Keratinocyte (primary cell): Measurements from ENCODE around the gene TSKU. TPM values are rescaled to one million over a fixed set of nuclear protein-coding genes. Genes with fewer than 3 reads are reported as not detected.
A peak's percentile ranks its signal among the peaks of the same experiment; 100 is the strongest.

Experiments used
- DNase-seq: peaks from one replicate; pipeline ENCODE4 v3.0.0-alpha.2; 2011; ENCODE audit warnings: low read depth, missing footprints, low spot score
- FAIRE-seq: peaks from 2 replicates; lab custom pipeline; 2011; peaks lifted over from hg19 to GRCh38; lab: Jason Lieb, UNC
- H2AFZ ChIP-seq: 2 replicates; pipeline ENCODE4 v1.6.0; 2012; ENCODE audit warnings: low read length, control low read depth, inconsistent platforms; ENCODE audit not compliant: control insufficient read depth
- H3K27ac ChIP-seq: 2 replicates; pipeline ENCODE4 v1.5.1; 2011; ENCODE audit warnings: low read length; ENCODE audit not compliant: control insufficient read depth, insufficient read depth
- H3K27me3 ChIP-seq: 3 replicates; pipeline ENCODE4 v1.6.0; 2011; ENCODE audit warnings: low read length; ENCODE audit not compliant: control insufficient read depth, insufficient read depth; ENCODE audit errors: extremely low read depth
- H3K36me3 ChIP-seq, 2 experiments: 2 replicates in 1 of 2; 3 replicates in 1 of 2; pipeline ENCODE4 v1.5.1; 2011; ENCODE audit warnings: low read length in 2 of 2, mild to moderate bottlenecking in 1 of 2; ENCODE audit not compliant: control insufficient read depth in 2 of 2, insufficient read depth in 2 of 2; ENCODE audit errors: extremely low read depth in 1 of 2
- H3K4me1 ChIP-seq: 3 replicates; pipeline ENCODE4 v1.5.1; 2011; ENCODE audit warnings: low read length; ENCODE audit not compliant: control insufficient read depth, insufficient read depth; ENCODE audit errors: extremely low read depth
- H3K4me2 ChIP-seq: 3 replicates; pipeline ENCODE4 v1.6.0; 2011; ENCODE audit warnings: low read depth, low read length; ENCODE audit not compliant: control insufficient read depth, insufficient read depth; ENCODE audit errors: extremely low read depth
- H3K4me3 ChIP-seq, 3 experiments: fragments of 200-600 bp in 1 of 3; sonication (generic) in 1 of 3; 2 replicates in 2 of 3; 3 replicates in 1 of 3; pipeline ENCODE4 v1.5.1; 2011 to 2016; ENCODE audit warnings: low read length in 3 of 3, mild to moderate bottlenecking in 3 of 3, control low read depth in 2 of 3, inconsistent platforms in 1 of 3, low read depth in 1 of 3, mixed read lengths in 1 of 3, mixed run types in 1 of 3, moderate library complexity in 1 of 3; ENCODE audit not compliant: control insufficient read depth in 2 of 3, insufficient read depth in 2 of 3; ENCODE audit errors: extremely low read depth in 1 of 3
- H3K79me2 ChIP-seq: 2 replicates; pipeline ENCODE4 v1.6.0; 2012; ENCODE audit warnings: low read length; ENCODE audit not compliant: control insufficient read depth, insufficient read depth
- H3K9ac ChIP-seq: 3 replicates; pipeline ENCODE4 v1.6.0; 2011; ENCODE audit warnings: low read length; ENCODE audit not compliant: control insufficient read depth, insufficient read depth; ENCODE audit errors: extremely low read depth
- H3K9me1 ChIP-seq: 3 replicates; pipeline ENCODE4 v1.6.0; 2011; ENCODE audit warnings: low read length; ENCODE audit not compliant: control insufficient read depth, insufficient read depth; ENCODE audit errors: extremely low read depth
- H3K9me3 ChIP-seq: 2 replicates; pipeline ENCODE4 v1.5.1; 2012; ENCODE audit warnings: low read depth, low read length; ENCODE audit not compliant: control insufficient read depth
- H4K20me1 ChIP-seq: 3 replicates; pipeline ENCODE4 v1.6.0; 2011; ENCODE audit warnings: low read length; ENCODE audit not compliant: control insufficient read depth, insufficient read depth; ENCODE audit errors: extremely low read depth
- CTCF ChIP-seq, 3 experiments: IDR thresholded peaks in 1 of 3; conservative IDR thresholded peaks in 1 of 3; optimal IDR thresholded peaks in 1 of 3; 2 replicates in 2 of 3; 3 replicates in 1 of 3; pipeline versions ENCODE3 to v1.5.1; 2011; ENCODE audit warnings: low read length in 3 of 3, mild to moderate bottlenecking in 3 of 3, moderate library complexity in 2 of 3, control low read depth in 1 of 3, inconsistent platforms in 1 of 3; ENCODE audit not compliant: insufficient read depth in 2 of 3; ENCODE audit errors: extremely low read depth in 1 of 3
- EZH2 ChIP-seq: IDR thresholded peaks from one replicate; pipeline ENCODE4 v1.6.1; 2012; ENCODE audit warnings: inconsistent platforms, mild to moderate bottlenecking, low read length, moderate library complexity
- dilution Hi-C: fragments of 300-500 bp; cut with MboI; formaldehyde crosslinking; loops from one replicate; pipeline ENCODE4 v1.7.0; 2020; ENCODE audit warnings: low sequenced_read_pairs; ENCODE audit not compliant: extremely low pct_ligation_motif_present
- polyA plus RNA-seq, 5 experiments: library from polyadenylated mRNA; depleted of rRNA in 3 of 5; stranded (reverse) in 3 of 5; stranded (forward) in 1 of 5; unstranded in 1 of 5; fragments of >200 nt; gene quantifications; 1 replicate in 1 of 5; 2 replicates in 3 of 5; 3 replicates in 1 of 5; pipeline versions ENCODE4 v1.2.1 to v1.2.3, GENCODE V29; 2011 to 2012; ENCODE audit warnings: missing spikeins in 2 of 5, low read depth in 1 of 5, low replicate concordance in 1 of 5

The TSKU gene
- polyA plus RNA-seq, 1 donor (not counting 4 experiments of a cell fraction or from before 2014, with no cell fraction given), result 22.8 TPM

DNA sequence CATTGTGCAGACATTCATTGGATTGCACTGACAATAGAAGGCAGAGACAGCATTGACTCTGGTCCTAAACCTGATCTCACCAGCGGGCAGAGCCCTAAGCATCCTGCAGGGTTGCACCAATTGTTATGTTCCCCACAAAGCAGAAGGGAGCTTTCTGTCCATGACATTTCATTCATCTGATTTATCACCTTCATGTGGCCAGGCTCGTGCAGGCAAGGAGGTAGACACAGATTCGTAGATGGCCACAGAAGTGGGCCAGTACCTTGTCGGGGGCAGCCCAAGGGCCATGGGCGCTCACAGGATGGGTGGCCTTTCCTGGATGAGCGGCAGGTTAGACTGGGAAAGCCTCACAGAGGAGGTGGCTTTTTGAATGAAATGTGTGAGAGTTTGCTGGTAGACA is 2.9 kb downstream of the TSKU start:
- peaks cover 70% of the 10 kb centered on the region for H3K4me1 ChIP-seq
- H3K9me3 ChIP-seq, result no peaks in the 10 kb centered on the region
- peak overlapping the region in 1 of 3 experiments; percentile 9 for H3K4me3 ChIP-seq
- H3K9me1 ChIP-seq, result peaks cover 16% of the 10 kb centered on the region
- FAIRE-seq (no peak), DNase-seq (no peak)
- no peak overlapping the region for H2AFZ ChIP-seq
- H3K27me3 ChIP-seq, result no peaks in the 10 kb centered on the region
- TF ChIP-seq CTCF (optimal IDR thresholded peaks at IDR 0.05 in 1 of 3, IDR thresholded peaks at IDR 0.05 in 1 of 3, conservative IDR thresholded peaks at IDR 0.05 in 1 of 3; ENCODE audit: extremely low read depth in 1 of 3, insufficient read depth in 2 of 3, low read length in 3 of 3) (no peak), EZH2 (no peak)
- H3K36me3 ChIP-seq, result peaks cover 2 to 20% of the 10 kb centered on the region in 2 experiments
- peaks cover 65% of the 10 kb centered on the region for H3K79me2 ChIP-seq
- H3K9ac ChIP-seq, result no peak overlapping the region
- H3K4me2 ChIP-seq, result peak overlapping the region; percentile 89
- H4K20me1 ChIP-seq, result peaks cover 27% of the 10 kb centered on the region
- H3K27ac ChIP-seq, result no peak overlapping the region
- dilution Hi-C loops, result no loop called here

DNA sequence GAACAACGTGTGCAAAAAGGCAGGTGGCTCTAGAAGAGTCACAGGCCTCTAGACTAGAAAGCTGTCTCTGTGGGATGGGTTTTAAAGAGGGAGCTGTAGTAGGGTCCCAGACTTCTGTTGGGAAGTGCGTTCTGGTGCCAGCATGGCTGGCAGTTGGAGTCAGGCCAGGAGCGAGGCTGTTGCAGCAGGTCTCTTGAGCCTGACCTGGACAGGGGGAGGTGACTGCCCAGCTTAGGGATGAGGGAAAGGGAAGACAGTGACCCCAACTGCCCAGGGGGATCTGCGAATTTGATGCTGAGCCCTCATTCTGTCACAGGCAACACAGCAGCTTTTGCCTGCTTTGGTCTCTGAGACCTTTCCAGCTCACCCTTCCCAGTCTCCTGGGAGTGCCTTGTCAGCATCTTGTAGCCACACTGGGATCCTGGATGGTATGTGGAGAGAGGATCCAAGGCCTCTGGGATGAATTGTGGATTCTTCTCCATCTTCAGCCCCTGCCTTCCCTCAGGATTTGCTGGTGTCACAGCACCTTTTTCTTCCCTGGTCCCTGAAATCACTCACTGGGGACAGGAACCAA is 3.4 kb downstream of the TSKU start:
- H3K79me2 ChIP-seq, result peaks cover 70% of the 10 kb centered on the region
- peaks cover 18% of the 10 kb centered on the region for H3K9me1 ChIP-seq
- H3K4me3 ChIP-seq, result no peak overlapping the region
- no peak for FAIRE-seq
- H3K9me3 ChIP-seq, result no peaks in the 10 kb centered on the region
- TF ChIP-seq EZH2 (no peak), CTCF (optimal IDR thresholded peaks at IDR 0.05 in 1 of 3, IDR thresholded peaks at IDR 0.05 in 1 of 3, conservative IDR thresholded peaks at IDR 0.05 in 1 of 3; ENCODE audit: extremely low read depth in 1 of 3, insufficient read depth in 2 of 3, low read length in 3 of 3) (no peak)
- H3K27me3 ChIP-seq, result no peaks in the 10 kb centered on the region
- H3K9ac ChIP-seq, result no peak overlapping the region
- peaks cover 27% of the 10 kb centered on the region for H4K20me1 ChIP-seq
- dilution Hi-C loops, result no loop called here
- H3K36me3 ChIP-seq, result peaks cover 2 to 20% of the 10 kb centered on the region in 2 experiments
- H3K4me2 ChIP-seq, result no peak overlapping the region
- H3K4me1 ChIP-seq, result peaks cover 70% of the 10 kb centered on the region
- DNase-seq, result no peak
- no peak overlapping the region for H2AFZ ChIP-seq
- no peak overlapping the region for H3K27ac ChIP-seq
